GM18505 (cell line): ENCODE results near the gene CREBBP.

Source experiments
- ATAC-seq: cut with Tn5 transposase; IDR thresholded peaks from one replicate; pipeline ENCODE4 v1.9.1; 2021; ENCODE audit not compliant: unreplicated experiment
- POLR2A ChIP-seq: IDR thresholded peaks from 4 replicates; pipeline ENCODE4 v1.6.1; 2011; ENCODE audit warnings: borderline replicate concordance; ENCODE audit not compliant: insufficient read depth, insufficient read length; ENCODE audit errors: extremely low read depth

The CREBBP gene

DNA sequence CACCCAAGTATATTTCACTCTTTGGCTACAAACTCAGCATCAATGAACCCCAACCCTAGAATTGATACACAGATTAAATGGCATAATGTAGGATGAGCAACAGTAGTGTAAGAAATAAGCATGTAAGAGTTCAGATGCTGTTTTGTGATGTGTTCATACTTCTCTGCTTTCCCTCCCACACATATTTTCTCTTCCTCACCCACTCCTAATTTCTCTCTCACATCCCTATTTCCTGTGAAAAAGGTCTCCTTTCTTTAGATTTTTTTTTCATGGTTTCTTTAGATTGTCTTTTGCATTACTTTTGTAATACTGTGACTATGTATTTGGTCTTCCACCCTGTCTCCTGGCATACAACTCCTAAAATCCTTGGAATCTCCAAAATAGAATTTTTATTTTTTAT lies 21.7 kb downstream of the CREBBP start:
- ATAC-seq, result no peak
- TF ChIP-seq POLR2A, result no peak

DNA sequence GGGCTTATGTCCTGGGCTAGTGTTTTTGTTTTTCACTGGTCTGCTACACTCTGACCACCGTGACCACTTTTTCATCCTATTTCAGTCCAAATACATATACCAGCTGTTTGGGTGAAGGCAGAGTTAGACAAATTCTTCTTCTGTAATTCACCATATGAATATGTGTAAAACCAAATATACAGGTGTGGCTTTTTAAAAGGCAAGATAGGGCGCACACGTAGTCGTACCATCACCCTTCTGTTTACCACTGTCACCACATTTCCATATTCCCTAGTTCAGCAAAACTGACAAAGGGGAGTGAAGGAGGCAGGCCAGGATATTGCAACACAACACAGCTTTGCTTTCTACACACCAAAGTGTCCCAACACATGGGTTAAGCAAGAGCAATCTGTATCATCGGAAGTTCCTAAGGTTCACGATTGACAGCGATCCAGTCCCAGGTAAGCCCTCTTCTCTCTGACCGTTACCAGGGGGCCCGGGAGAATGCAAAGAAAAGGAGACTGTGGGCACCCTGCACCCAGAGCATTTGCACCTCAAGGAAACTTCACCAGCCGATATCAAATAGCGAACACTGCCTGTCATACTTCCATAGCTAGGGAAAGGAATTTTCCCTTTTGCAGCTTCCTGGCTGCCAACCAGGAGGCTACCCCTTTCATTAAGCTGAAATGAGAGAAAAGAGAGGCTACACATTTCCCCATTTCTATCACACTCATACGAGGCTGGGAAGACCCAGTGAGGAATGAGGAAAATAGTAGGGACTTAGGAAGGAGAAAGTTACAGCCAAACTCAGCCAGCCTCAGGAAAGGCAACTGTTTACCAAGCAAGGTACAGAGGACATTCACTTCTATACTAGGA lies 23.1 kb downstream of the CREBBP start:
- ATAC-seq, result no peak

GRCh38 chr16:3856367-3857141 lies 24.0 kb downstream of the CREBBP start:
- TF ChIP-seq POLR2A, result no peak
- ATAC-seq, result no peak

More for the DNA sequence above, 23.1 kb downstream of the CREBBP start:
- TF ChIP-seq POLR2A, result no peak

DNA sequence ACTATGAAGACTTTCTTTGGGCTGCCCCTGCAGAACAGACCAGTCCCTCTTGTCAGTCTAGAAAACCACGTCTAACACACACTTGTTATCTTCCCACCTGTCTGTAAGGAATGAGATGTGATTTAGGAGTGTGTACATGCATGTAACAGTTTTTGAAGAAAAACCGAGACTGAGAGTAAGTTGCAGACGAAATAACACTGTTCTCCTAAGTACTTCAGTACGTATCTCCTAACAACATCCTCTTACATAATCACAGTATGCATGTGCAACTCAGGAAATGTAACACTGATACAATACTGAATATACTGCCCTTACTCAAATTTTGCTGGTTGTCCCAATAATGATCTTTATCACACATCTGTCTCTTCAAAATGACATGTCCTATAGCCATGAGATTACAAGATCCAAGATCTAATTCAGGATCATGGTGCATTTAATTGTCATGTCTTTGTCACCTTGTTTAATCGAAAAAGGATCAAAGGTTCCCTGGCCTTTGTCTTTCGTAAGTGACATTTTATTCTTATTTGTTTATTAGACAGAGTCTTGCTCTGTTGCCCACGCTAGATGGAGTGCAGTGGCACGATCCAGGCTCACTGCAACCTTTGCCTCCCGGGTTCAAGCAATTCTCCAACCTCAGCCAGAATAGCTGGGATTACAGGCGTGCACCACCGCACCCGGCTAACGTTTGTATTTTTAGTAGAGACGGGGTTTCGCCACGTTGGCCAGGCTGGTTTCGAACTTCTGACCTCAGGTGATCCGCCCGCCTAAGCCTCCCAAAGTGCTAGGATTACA lies 25.6 kb downstream of the CREBBP start:
- no peak for ATAC-seq
- no peak for TF ChIP-seq POLR2A

- no peak for ATAC-seq
- TF ChIP-seq POLR2A, result no peak
These were observed 30.0 kb downstream of the CREBBP start for GRCh38 chr16:3850544-3850899.

- no peak for ATAC-seq
- no peak for TF ChIP-seq POLR2A
These were observed 30.6 kb downstream of the CREBBP start for GRCh38 chr16:3849751-3850543.

GRCh38 chr16:3846595-3847091 lies 33.9 kb downstream of the CREBBP start:
- TF ChIP-seq POLR2A, result no peak
- ATAC-seq, result no peak

DNA sequence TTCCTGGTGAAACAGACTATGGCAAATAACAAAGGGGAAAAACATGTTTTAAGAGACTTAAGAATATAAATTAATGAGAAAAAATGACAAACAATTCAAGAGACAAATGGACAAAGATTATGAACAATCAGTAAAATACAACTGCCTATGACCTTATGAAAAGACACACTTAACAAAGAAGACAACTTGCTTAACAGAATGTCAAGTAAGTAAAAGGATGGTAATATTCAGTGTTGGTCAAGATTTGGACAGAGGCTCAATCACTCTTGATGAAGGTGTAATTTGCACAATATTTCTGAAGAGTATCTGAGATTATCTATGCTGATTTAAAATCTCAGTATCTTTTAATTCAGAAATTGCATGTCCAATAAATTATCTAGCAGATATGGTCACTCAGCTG lies 34.4 kb downstream of the CREBBP start:
- TF ChIP-seq POLR2A, result no peak
- no peak for ATAC-seq

GRCh38 chr16:3842994-3843393 lies 37.5 kb downstream of the CREBBP start:
- no peak for TF ChIP-seq POLR2A
- no peak for ATAC-seq

DNA sequence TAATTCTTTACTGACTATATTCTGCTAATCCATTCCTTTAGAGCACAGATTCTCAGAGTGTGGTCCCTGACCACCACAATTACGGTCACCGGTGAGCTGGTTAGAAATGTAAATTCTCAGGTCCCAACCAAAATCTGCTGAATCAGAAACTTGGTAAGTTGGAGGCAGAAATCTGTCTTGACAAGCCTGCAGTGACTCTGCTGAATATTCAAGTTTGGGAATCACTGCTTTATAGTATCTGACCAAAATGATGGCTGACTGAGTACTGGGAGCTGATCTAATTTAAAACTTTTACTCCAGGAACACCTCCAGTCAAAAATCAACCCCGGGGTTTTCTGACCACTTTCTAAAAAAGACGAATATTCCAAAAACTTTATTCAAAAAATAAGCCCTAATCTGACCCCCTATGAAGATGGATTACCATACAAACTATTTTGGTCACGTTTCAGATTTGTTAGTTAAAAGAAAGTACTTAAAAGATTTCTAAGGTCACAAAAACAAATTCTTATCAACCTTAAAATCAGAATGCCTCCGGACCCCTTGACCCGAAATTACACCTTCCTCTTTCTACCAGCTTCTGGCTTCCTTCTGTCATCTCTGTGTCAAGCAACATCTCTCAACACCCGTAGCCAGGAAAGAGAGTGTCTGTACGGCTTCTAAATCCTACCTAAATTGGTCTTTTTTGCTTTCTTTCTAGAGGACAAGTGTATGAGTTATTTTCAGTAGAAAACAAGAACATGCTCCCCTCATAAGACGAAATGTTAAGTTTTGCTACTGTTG lies 38.6 kb downstream of the CREBBP start:
- no peak for ATAC-seq
- no peak for TF ChIP-seq POLR2A

- TF ChIP-seq POLR2A, result no peak
- no peak for ATAC-seq
These were observed 40.9 kb downstream of the CREBBP start for GRCh38 chr16:3839402-3840184.

GRCh38 chr16:3838600-3839401 lies 41.7 kb downstream of the CREBBP start:
- no peak for TF ChIP-seq POLR2A
- ATAC-seq, result no peak
